ENCODE data around the gene HMX2.

Gene HMX2
- total RNA-seq = 0 reads per million in 3 experiments

GRCh38 chr10:123147635-123148413 lies at the start of gene HMX2:
HMX2 (plus strand) TSS chr10:123148136; CDS start chr10:123148379, 243 bp downstream.
- DNase-seq = no peak

GRCh38 chr10:123100030-123100762 lies 47.7 kb upstream of the HMX2 start:
- DNase-seq = no peak

GRCh38 chr10:123101872-123102271 lies 46.1 kb upstream of the HMX2 start:
- no peak for DNase-seq

GRCh38 chr10:123102673-123103072 lies 45.3 kb upstream of the HMX2 start:
- DNase-seq = no peak

- no peak for DNase-seq
These were observed 44.0 kb upstream of the HMX2 start for GRCh38 chr10:123103944-123104343.

- DNase-seq = no peak
These were observed 38.5 kb upstream of the HMX2 start for GRCh38 chr10:123109466-123109865.

GRCh38 chr10:123117644-123118417 lies 30.1 kb upstream of the HMX2 start:
- no peak for DNase-seq

GRCh38 chr10:123119081-123119480 lies 28.9 kb upstream of the HMX2 start:
- no peak for DNase-seq

- DNase-seq = no peak
These were observed 21.7 kb upstream of the HMX2 start for GRCh38 chr10:123126246-123126645.

- DNase-seq = no peak
These were observed 18.2 kb upstream of the HMX2 start for GRCh38 chr10:123129618-123130271.

GRCh38 chr10:123132576-123133477 lies 15.1 kb upstream of the HMX2 start:
- DNase-seq = peak; percentile 75

- DNase-seq = no peak
These were observed 14.2 kb upstream of the HMX2 start for GRCh38 chr10:123133541-123134342.

GRCh38 chr10:123134343-123134914 lies 13.5 kb upstream of the HMX2 start:
- no peak for DNase-seq

- DNase-seq = no peak
These were observed 13.0 kb upstream of the HMX2 start for GRCh38 chr10:123134915-123135414.

GRCh38 chr10:123135415-123136141 lies 12.4 kb upstream of the HMX2 start, which contains the start of gene HMX3:
HMX3 (plus strand) TSS chr10:123135970; CDS start chr10:123136051, 81 bp downstream.
- DNase-seq = peak; percentile 45

- DNase-seq = no peak
These were observed 11.6 kb upstream of the HMX2 start for GRCh38 chr10:123136221-123136805.

GRCh38 chr10:123136806-123137642 lies 10.9 kb upstream of the HMX2 start:
- no peak for DNase-seq

GRCh38 chr10:123139165-123139520 lies 8.8 kb upstream of the HMX2 start:
- DNase-seq = no peak
